Liver (tissue), 9 donors: Measurements from ENCODE around the gene WDR5. TPM values are rescaled to one million over a fixed set of nuclear protein-coding genes. Genes with fewer than 3 reads are reported as not detected.

Experiments used
- DNase-seq: peaks from one replicate; pipeline ENCODE4 v3.0.0-alpha.2; 2017; ENCODE audit warnings: low spot score
- H3K27ac ChIP-seq, 2 donors: one replicate each; pipeline ENCODE4 v1.7.0; 2013; ENCODE audit warnings: inconsistent platforms in 2 of 2, low read length in 2 of 2, control low read depth in 1 of 2, low read depth in 1 of 2, mild to moderate bottlenecking in 1 of 2
- H3K27me3 ChIP-seq, 4 donors: one replicate each; pipeline versions ENCODE4 v1.6.1 to v1.7.0; 2013; ENCODE audit warnings: low read length in 3 of 4, inconsistent platforms in 1 of 4, mild to moderate bottlenecking in 1 of 4, moderate library complexity in 1 of 4; ENCODE audit not compliant: control insufficient read depth in 4 of 4, insufficient read depth in 4 of 4
- H3K36me3 ChIP-seq, 4 donors: one replicate each; pipeline versions ENCODE4 v1.6.1 to v1.7.0; 2013; ENCODE audit warnings: low read length in 3 of 4, mild to moderate bottlenecking in 3 of 4, low read depth in 1 of 4, moderate library complexity in 1 of 4; ENCODE audit not compliant: control insufficient read depth in 4 of 4, insufficient read depth in 3 of 4
- H3K4me1 ChIP-seq, 4 donors: one replicate each; pipeline versions ENCODE4 v1.6.1 to v1.7.0; 2013; ENCODE audit warnings: low read length in 3 of 4, mild to moderate bottlenecking in 3 of 4, moderate library complexity in 1 of 4; ENCODE audit not compliant: control insufficient read depth in 4 of 4, insufficient read depth in 4 of 4
- H3K4me3 ChIP-seq, 3 donors: one replicate each; pipeline versions ENCODE4 v1.6.1 to v1.7.0; 2013; ENCODE audit warnings: low read length in 3 of 3, control low read depth in 1 of 3, low read depth in 1 of 3, mild to moderate bottlenecking in 1 of 3
- H3K9ac ChIP-seq, 2 donors: one replicate each; pipeline ENCODE4 v1.7.0; 2013; ENCODE audit warnings: low read length in 2 of 2, mild to moderate bottlenecking in 2 of 2, moderate library complexity in 2 of 2, control low read depth in 1 of 2, low read depth in 1 of 2
- H3K9me3 ChIP-seq, 4 donors: one replicate each; pipeline versions ENCODE4 v1.6.1 to v1.7.0; 2013; ENCODE audit warnings: low read length in 3 of 4; ENCODE audit not compliant: control insufficient read depth in 4 of 4
- EGR1 ChIP-seq, 2 donors: IDR thresholded peaks; 2 replicates each; pipeline ENCODE4 v1.6.1; 2016 to 2018; ENCODE audit warnings: antibody characterized with exemption in 2 of 2, low read depth in 2 of 2
- FOXA1 ChIP-seq: IDR thresholded peaks from 2 replicates; pipeline ENCODE4 v1.6.1; 2016; ENCODE audit warnings: antibody characterized with exemption
- FOXA2 ChIP-seq: IDR thresholded peaks from 2 replicates; pipeline ENCODE4 v1.6.1; 2016; ENCODE audit warnings: antibody characterized with exemption
- GABPA ChIP-seq, 2 donors: IDR thresholded peaks in 1 of 2; conservative IDR thresholded peaks in 1 of 2; 2 replicates each; pipeline ENCODE4 v1.6.1; 2016; ENCODE audit warnings: antibody characterized with exemption in 2 of 2, mild to moderate bottlenecking in 1 of 2, moderate library complexity in 1 of 2
- HNF4A ChIP-seq, 2 donors: conservative IDR thresholded peaks; 2 replicates each; pipeline ENCODE4 v1.6.1; 2016; ENCODE audit warnings: antibody characterized with exemption in 2 of 2, mild to moderate bottlenecking in 2 of 2
- HNF4G ChIP-seq: IDR thresholded peaks from 2 replicates; pipeline ENCODE4 v1.6.1; 2016; ENCODE audit warnings: antibody characterized with exemption
- JUND ChIP-seq, 2 donors: IDR thresholded peaks; 2 replicates each; pipeline ENCODE4 v1.6.1; 2016; ENCODE audit warnings: antibody characterized with exemption in 2 of 2
- NR2F2 ChIP-seq: IDR thresholded peaks from 2 replicates; pipeline ENCODE4 v1.6.1; 2016; ENCODE audit warnings: antibody characterized with exemption
- RAD21 ChIP-seq, 2 donors: IDR thresholded peaks; 2 replicates each; pipeline ENCODE4 v1.6.1; 2016; ENCODE audit warnings: antibody characterized with exemption in 2 of 2, mild to moderate bottlenecking in 2 of 2
- RXRA ChIP-seq, 2 donors: IDR thresholded peaks; 2 replicates each; pipeline ENCODE4 v1.6.1; 2017 to 2018; ENCODE audit warnings: antibody characterized with exemption in 2 of 2, mild to moderate bottlenecking in 1 of 2
- SP1 ChIP-seq: IDR thresholded peaks from 2 replicates; pipeline ENCODE4 v1.6.1; 2018; ENCODE audit warnings: antibody characterized with exemption, mild to moderate bottlenecking
- TAF1 ChIP-seq: conservative IDR thresholded peaks from 2 replicates; pipeline ENCODE4 v1.6.1; 2016; ENCODE audit warnings: antibody characterized with exemption, mild to moderate bottlenecking
- WGBS: extraction: QIAGEN DNeasy Blood & Tissue Kit; methylation state at CpG from one replicate; pipeline ENCODE4 v1.1.7; 2013; 5-methylcytosine and 5-hydroxymethylcytosine counted together
- polyA plus RNA-seq, 2 donors: library from polyadenylated mRNA; stranded (reverse) in 1 of 2; unstranded in 1 of 2; fragments of 200-250 nt in 1 of 2; fragments of >200 nt in 1 of 2; fragmentation: Nextera tagmentation in 1 of 2; extraction: Ambion mirVana in 1 of 2; gene quantifications; one replicate each; pipeline versions ENCODE4 v1.2.1 to v1.2.3, GENCODE V29; 2013 to 2015
- total RNA-seq, 2 donors: library from RNA; depleted of rRNA; stranded (reverse); fragments of >200 nt; gene quantifications; one replicate each; pipeline ENCODE4 v1.2.3, GENCODE V29; 2014
- TF ChIP-seq, protein P1 (sequence below): IDR thresholded peaks from 2 replicates; pipeline ENCODE4 v1.6.1; 2016; ENCODE audit warnings: antibody characterized with exemption
- TF ChIP-seq, protein P2 (sequence below): IDR thresholded peaks from 2 replicates; pipeline ENCODE4 v1.6.1; 2016; ENCODE audit warnings: antibody characterized with exemption
- TF ChIP-seq, protein P3 (sequence below): fragments of 150-350 bp; IDR thresholded peaks from 2 replicates; pipeline ENCODE4 v1.5.1; 2017; ENCODE audit warnings: improper control_type of control experiment, low read depth, low read length; ENCODE audit not compliant: missing input control
- TF ChIP-seq, protein P4 (sequence below): IDR thresholded peaks from 2 replicates; pipeline ENCODE4 v1.6.1; 2016; ENCODE audit warnings: antibody characterized with exemption
- TF ChIP-seq, protein P5 (sequence below): IDR thresholded peaks from 2 replicates; pipeline ENCODE4 v1.6.1; 2016; ENCODE audit warnings: antibody characterized with exemption, mild to moderate bottlenecking
- donor health status: healthy.
- donor health status: healthy.
- donor health status: healthy.
- donor health status: healthy.
- donor health status: healthy.

The WDR5 gene
- total and polyA plus RNA-seq, 4 donors = 11.1 to 21.6 (median 14.6) TPM

- 90% methylated on average over 17 of the region's 17 CpGs for WGBS
- DNase-seq = no peak
- H3K27ac ChIP-seq = no peak overlapping the region
- peaks cover 20 to 56% (median 37%) of the 10 kb centered on the region in 4 donors for H3K36me3 ChIP-seq
- TF ChIP-seq RAD21 (IDR thresholded peaks at IDR 0.05) = no peak
- no peak for TF ChIP-seq FOXA1
- no peak for TF ChIP-seq JUND (IDR thresholded peaks at IDR 0.05)
- H3K9ac ChIP-seq = no peak overlapping the region
- no peaks in the 10 kb centered on the region for H3K9me3 ChIP-seq
- H3K4me3 ChIP-seq = no peak overlapping the region
- H3K27me3 ChIP-seq = no peaks in the 10 kb centered on the region
- H3K4me1 ChIP-seq = peaks cover 4 to 8% (median 7%) of the 10 kb centered on the region in 4 donors
Measured at GRCh38 chr9:134158242-134158641, 22.4 kb downstream of the WDR5 start.

- no peak for TF ChIP-seq HNF4G
- TF ChIP-seq, protein P1, sequence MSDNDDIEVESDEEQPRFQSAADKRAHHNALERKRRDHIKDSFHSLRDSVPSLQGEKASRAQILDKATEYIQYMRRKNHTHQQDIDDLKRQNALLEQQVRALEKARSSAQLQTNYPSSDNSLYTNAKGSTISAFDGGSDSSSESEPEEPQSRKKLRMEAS = no peak
- TF ChIP-seq TAF1 = no peak
- no peak for TF ChIP-seq EGR1 (IDR thresholded peaks at IDR 0.05; ENCODE audit: low read depth in 2 of 2)
- TF ChIP-seq, protein P2, sequence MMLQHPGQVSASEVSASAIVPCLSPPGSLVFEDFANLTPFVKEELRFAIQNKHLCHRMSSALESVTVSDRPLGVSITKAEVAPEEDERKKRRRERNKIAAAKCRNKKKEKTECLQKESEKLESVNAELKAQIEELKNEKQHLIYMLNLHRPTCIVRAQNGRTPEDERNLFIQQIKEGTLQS = no peak
- no peak for TF ChIP-seq RAD21 (IDR thresholded peaks at IDR 0.05)
- TF ChIP-seq, protein P3, sequence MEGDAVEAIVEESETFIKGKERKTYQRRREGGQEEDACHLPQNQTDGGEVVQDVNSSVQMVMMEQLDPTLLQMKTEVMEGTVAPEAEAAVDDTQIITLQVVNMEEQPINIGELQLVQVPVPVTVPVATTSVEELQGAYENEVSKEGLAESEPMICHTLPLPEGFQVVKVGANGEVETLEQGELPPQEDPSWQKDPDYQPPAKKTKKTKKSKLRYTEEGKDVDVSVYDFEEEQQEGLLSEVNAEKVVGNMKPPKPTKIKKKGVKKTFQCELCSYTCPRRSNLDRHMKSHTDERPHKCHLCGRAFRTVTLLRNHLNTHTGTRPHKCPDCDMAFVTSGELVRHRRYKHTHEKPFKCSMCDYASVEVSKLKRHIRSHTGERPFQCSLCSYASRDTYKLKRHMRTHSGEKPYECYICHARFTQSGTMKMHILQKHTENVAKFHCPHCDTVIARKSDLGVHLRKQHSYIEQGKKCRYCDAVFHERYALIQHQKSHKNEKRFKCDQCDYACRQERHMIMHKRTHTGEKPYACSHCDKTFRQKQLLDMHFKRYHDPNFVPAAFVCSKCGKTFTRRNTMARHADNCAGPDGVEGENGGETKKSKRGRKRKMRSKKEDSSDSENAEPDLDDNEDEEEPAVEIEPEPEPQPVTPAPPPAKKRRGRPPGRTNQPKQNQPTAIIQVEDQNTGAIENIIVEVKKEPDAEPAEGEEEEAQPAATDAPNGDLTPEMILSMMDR = no peak
- TF ChIP-seq, protein P4, sequence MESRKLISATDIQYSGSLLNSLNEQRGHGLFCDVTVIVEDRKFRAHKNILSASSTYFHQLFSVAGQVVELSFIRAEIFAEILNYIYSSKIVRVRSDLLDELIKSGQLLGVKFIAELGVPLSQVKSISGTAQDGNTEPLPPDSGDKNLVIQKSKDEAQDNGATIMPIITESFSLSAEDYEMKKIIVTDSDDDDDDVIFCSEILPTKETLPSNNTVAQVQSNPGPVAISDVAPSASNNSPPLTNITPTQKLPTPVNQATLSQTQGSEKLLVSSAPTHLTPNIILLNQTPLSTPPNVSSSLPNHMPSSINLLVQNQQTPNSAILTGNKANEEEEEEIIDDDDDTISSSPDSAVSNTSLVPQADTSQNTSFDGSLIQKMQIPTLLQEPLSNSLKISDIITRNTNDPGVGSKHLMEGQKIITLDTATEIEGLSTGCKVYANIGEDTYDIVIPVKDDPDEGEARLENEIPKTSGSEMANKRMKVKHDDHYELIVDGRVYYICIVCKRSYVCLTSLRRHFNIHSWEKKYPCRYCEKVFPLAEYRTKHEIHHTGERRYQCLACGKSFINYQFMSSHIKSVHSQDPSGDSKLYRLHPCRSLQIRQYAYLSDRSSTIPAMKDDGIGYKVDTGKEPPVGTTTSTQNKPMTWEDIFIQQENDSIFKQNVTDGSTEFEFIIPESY = no peak
- TF ChIP-seq FOXA2 = no peak
- no peak for TF ChIP-seq FOXA1
- no peak for TF ChIP-seq SP1
- no peak for TF ChIP-seq JUND (IDR thresholded peaks at IDR 0.05)
- TF ChIP-seq RXRA (IDR thresholded peaks at IDR 0.05) = no peak
- TF ChIP-seq, protein P5, sequence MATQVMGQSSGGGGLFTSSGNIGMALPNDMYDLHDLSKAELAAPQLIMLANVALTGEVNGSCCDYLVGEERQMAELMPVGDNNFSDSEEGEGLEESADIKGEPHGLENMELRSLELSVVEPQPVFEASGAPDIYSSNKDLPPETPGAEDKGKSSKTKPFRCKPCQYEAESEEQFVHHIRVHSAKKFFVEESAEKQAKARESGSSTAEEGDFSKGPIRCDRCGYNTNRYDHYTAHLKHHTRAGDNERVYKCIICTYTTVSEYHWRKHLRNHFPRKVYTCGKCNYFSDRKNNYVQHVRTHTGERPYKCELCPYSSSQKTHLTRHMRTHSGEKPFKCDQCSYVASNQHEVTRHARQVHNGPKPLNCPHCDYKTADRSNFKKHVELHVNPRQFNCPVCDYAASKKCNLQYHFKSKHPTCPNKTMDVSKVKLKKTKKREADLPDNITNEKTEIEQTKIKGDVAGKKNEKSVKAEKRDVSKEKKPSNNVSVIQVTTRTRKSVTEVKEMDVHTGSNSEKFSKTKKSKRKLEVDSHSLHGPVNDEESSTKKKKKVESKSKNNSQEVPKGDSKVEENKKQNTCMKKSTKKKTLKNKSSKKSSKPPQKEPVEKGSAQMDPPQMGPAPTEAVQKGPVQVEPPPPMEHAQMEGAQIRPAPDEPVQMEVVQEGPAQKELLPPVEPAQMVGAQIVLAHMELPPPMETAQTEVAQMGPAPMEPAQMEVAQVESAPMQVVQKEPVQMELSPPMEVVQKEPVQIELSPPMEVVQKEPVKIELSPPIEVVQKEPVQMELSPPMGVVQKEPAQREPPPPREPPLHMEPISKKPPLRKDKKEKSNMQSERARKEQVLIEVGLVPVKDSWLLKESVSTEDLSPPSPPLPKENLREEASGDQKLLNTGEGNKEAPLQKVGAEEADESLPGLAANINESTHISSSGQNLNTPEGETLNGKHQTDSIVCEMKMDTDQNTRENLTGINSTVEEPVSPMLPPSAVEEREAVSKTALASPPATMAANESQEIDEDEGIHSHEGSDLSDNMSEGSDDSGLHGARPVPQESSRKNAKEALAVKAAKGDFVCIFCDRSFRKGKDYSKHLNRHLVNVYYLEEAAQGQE = no peak
- no peak for TF ChIP-seq HNF4A (conservative IDR thresholded peaks at IDR 0.05)
- no peak for TF ChIP-seq NR2F2
- no peak for TF ChIP-seq GABPA (IDR thresholded peaks at IDR 0.05 in 1 of 2, conservative IDR thresholded peaks at IDR 0.05 in 1 of 2)
- 94% methylated on average over 20 of the region's 20 CpGs for WGBS
- Histone ChIP-seq H3K9ac (no peak overlapping the region), H3K9me3 (no peaks in the 10 kb centered on the region), H3K27ac (no peak overlapping the region), H3K36me3 (peaks cover 20 to 50% (median 34%) of the 10 kb centered on the region in 4 donors), H3K4me1 (peaks cover 6 to 14% (median 10%) of the 10 kb centered on the region in 4 donors), H3K27me3 (no peaks in the 10 kb centered on the region), H3K4me3 (no peak overlapping the region)
- no peak for DNase-seq
Measured at GRCh38 chr9:134158753-134159392, 23.0 kb downstream of the WDR5 start.
